GM12801 (cell line): ENCODE measurements around the gene INPP5E.

Source experiments
- CTCF ChIP-seq: IDR thresholded peaks from one replicate; pipeline ENCODE4 v1.5.1; 2011; ENCODE audit warnings: control low read depth; ENCODE audit not compliant: insufficient read length; ENCODE audit errors: extremely low read depth

The INPP5E gene

GRCh38 chr9:136485049-136486045 lies 45.7 kb upstream of the INPP5E start:
- TF ChIP-seq CTCF, result peak; percentile 40

- TF ChIP-seq CTCF, result no peak
Observed at GRCh38 chr9:136484153-136485048, 44.8 kb upstream of the INPP5E start.

DNA sequence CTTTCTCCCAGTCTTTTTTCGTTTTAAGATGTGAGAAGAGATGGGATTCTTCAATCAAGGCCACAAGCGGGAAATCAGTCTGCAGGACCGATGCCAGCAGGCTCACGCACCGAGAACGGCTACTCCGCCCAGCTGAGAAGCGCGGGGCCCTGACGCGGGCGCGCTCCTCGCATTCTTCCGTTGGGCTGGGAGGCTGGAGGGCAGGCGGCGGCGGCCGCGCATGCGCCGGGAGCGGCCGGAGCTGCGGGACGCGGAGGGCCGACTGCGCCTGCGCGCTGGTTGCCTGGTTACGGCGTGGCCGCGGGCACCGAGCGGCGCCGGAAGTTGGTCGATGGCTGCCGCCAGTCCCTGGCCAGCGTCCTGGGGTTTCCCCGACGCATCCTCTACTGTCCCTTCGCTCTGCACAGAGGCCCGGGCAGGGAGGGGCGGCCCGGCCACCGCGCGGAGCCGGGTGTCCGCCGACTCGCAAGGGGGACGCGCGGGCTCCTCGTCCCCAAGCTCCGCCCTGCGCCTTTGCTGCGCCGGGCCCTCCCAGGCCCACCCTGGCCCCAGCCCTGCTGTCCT lies 44.0 kb upstream of the INPP5E start:
- TF ChIP-seq CTCF, result no peak

DNA sequence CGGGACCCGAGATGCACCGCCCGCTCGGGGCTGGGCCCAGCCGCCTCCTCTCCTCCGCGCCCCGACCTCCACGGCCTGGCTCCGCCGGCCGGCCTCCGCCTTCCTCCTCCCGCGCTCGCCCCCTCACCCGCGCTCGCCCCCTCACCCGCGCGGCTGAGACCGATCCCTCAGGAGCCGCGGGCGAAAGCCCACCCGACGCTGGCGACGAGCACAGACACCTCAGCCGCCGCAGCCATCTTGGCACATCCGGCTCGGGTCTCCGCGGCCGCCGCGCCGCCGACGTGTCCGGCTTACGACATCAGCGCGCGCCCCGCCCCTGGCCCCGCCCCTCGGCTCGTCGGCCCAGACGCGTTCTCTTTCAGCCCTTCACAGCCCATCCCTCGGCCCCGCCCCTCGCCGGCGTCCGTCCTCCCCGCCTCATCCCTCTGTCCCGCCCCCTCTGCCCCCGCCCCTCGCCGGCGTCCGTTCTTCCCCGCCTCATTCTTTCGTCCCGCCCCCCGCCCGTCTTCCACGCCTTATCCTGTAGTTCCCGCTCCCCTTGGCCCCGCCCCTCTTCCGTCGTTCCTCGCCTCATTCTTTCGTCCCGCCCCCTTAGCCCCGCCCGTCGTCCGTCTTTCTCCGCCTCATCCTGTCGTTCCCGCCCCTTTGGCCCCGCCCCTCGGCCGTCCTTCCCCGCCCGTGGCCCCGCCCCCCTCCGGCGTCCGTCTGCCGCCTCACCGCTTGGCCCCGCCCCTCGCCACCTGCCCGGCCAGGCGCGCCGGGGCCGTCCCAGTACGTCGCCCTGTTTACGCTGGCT lies 43.3 kb upstream of the INPP5E start, which contains the start of gene SEC16A:
SEC16A (minus strand) TSS at position 248 of the 796 bp plus-strand sequence. CDS start 5,425 bp downstream, outside the sequence.
- no peak for TF ChIP-seq CTCF

GRCh38 chr9:136482046-136482792 lies 42.6 kb upstream of the INPP5E start:
- no peak for TF ChIP-seq CTCF

DNA sequence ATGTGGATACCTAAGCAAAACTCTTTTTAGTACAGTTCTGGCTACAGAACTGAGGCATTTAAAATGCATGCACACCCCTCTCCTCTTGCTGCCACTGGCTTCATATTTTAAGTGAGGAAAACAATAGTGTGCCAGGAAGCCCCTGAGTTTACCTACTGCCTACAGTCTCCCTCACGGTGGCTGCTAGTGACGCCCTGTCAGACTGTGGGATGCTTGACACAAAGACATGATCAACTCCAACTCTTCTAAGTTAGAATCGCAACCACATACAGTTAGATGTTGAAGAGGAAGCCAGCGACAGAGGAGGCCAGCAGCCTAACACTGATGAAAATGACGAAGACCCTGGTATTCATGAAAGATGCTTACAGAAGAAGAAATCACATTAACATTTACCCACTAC lies 41.9 kb upstream of the INPP5E start:
- no peak for TF ChIP-seq CTCF
